EL (cell line): Measurements from ENCODE around the gene MYH13.
"Not testable (repeated sequence)": the region's sequence is repeated elsewhere in the genome, so short reads cannot be mapped to it uniquely, and the experiment has no call there.

Experiments
- DNase-seq: peaks from one replicate; pipeline ENCODE4 v3.0.0-alpha.2; 2016

MYH13 gene

DNA sequence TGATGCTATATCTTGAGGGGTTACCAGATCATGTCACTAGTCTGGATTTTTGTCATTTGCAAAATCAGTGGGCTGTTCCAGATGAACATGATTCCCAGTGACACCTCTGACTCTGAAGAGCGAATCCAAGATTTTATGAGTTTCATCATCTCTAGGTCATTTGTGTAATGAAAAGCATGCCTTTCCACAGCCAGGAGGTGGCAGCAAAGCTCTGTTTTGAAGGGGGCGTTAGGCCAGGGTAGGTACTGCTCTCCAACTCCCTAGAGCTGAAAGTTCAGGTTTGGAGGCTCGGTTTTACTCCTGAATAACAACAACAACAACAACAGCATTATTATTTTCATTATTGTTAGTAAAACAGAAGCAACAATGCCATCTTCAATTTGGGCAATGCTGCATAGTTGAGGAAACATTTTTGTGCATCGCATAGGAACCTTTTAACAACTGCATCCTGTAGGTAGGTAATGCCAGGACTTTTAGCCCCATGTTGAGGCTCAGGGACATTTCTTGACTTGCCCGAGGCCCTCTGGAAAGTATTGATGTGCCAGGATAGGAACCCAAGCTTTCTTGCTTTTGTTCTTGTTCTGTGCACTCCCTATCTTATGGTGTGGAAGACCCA lies 77.0 kb downstream of the MYH13 start:
- peak; percentile 61 for DNase-seq

DNA sequence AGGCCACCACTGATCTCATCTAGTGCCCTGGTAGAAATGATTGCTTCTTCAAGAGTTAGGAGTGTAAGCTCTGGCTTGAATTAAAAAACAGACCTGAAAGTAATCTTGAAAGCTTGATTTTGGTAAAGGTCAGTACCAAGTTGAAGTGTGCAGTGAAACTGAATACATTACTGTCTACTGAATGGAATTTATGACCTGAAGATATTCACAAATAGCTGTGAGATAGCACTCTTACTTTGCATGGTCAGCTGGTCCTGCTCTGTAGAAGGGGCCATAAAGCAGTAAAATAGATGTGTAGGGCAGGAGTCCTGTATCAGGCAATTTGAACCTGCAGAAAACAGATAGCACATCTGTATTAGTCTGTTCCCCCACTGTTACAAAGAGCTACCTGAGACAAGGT lies 78.6 kb downstream of the MYH13 start:
- DNase-seq = no peak

DNA sequence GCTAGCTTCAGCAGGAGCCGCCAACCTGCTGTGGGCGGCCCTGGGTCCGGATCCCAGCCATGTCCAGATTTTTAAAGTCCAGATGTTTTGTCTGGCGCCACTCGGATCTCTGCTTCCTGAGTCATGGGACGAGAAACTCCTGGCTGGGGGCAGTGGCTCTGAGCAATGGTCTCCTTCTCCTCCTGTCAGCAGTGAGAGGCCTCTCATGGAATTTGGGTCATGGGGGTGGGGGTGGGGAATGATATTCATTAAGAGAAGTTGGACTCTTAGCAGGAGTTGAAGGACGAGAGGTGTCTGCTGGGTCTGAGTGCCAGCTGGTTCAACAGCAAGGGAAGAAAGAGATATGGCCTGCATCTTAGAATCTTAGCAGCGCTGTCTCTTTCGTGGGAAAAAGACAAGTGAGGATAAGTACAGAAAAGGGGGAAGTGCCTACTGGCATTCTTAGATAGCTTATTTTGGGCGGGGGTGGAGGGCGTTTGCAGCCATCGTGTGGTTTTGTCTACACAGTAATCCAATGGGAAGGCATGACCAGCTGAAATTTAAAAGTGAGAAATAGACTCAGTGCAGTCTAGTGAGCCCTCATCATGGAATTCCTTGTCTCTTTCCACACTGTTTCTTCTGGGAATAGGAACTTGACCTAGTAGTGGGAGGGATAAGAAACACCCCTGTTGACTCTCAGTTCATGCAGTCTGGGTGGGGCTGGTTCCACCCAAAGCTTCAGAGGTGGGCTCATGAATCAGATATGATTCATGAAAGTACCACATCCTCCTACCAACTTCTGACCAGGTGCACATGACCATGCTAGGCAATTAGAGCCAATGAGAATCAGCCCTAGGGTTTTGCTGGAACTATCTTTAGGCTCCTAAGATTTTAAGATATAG lies 80.5 kb downstream of the MYH13 start:
- peak; percentile 6 for DNase-seq

DNA sequence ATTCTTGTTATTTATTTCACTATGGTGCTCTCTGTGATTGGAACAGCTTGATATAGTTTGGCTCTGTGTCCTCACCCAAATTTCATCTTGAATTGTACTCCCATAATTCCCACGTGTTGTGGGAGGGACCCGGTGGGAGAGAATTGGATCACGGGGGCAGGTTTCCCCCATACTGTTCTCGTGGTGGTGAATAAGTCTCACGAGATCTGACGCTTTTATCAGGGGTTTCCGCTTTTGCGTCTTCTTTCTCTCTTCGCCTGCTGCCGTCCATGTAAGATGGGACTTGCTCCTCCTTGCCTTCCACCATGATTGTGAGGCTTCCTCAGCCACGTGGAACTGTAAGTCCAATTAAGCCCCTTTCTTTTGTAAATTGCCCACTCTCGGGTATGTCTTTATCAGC lies 81.2 kb downstream of the MYH13 start:
- not testable (repeated sequence) for DNase-seq

DNA sequence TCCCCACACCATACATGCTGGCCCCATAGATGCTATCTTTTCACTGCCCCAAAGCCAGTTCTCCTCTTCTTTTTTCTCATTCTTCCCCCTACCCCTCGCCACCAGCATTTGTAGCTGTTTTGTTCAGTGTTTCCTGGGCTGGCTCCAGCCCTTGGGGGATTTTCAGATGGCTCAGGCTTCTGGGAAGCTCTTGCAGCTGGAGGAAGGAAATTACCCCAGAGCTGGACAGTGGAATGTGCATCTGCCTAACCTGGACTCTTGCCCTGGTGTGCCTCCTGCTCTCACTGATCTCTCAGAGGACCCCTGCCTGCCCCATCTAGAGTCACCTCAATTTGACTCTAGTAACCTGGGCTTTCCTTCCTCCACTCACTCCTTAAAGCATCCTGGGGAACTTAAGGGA lies 82.8 kb downstream of the MYH13 start:
- no peak for DNase-seq

DNA sequence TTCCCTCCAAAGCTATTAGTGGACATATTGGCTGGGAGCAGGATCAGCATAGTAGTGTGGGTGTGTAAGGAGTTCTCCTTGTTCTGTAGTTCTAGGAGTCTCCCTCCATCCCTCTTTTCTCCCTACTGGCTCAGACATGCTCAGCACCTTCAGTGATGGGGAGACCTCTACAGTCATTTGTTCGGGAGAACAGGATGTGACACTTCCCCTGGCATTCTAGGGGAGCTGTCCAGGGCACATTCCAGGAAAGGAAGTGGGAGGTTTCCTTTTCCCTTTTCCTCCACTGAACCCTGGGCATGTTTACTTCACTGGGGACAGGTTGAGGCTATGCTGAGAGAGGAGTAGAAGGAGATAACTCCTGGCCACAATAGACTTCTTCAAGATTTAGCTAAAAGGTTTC lies 86.5 kb downstream of the MYH13 start:
- no peak for DNase-seq

DNA sequence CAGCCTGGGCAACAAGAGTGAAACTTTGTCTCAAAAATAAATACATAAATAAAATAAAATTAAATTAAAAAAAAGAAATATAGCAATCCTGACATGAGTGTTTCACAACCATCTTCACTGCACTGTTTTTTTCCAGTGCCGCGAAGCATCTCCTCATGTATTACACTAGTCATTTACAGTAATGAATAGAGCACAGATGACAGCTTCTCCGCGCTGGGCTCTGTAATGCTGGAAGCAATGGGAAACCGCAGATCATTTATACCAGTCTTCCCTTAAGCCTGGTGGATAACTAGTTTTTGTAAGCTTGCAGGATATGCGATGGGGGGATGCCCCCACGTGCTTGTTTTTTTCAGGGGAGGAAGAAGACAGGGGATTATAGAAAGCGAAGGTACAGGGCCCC lies 86.9 kb downstream of the MYH13 start:
- no peak for DNase-seq

DNA sequence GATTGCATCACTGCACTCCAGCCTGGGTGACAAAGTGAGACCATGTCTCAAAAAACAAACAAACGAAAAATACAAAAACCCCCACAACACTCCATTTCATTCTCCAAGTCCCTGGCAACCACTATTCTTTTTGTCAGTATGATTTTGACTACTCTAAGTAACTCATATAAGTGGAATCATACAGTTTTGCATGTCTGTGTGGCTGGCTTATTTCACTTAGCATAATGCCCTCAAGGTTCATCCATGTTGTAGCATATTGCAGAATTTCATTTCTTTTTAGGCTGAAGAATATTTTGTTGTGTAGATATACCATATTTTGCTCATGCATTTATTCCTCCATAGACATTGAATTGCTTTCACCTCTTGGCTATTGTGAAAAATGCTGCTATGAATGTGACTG lies 92.7 kb downstream of the MYH13 start:
- no peak for DNase-seq

DNA sequence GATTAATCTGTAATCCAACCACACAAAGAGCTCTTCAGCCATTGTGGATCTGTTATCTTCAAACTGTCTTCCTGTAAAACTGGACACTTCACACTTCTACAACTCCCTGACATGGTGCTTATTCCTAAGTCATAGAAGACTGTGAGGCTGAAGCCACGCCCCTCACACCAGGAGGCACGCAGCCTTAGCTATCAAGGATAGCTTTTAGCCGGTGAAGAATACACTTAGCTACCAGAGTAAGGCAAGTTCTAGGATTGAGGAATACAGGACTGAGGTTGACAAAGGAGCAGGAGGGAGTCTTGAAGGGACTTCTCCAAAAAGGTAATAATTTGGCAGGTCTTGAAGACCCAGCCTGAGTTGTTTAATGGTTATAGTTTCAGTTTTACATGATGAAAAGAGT lies 94.6 kb downstream of the MYH13 start:
- no peak for DNase-seq

DNA sequence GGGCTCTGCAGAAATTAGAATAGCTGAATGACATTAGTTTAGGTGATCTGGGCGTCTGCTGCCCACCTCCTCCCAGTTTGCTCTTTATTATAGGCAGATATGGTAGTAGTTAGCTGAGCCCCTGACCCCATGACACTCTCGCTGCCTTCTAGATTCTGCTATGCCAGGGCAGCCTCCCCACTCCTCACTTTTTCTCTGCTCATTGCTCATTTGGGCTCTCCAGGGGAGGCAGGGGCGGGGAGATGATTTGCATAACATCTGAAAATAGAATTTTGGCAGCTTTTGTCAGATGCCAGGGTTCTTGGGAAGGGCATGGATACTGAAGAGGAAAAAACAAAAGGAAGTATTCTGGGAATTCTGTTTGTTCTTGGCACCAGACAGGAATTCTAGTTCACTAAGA lies 96.4 kb downstream of the MYH13 start:
- DNase-seq = no peak

DNA sequence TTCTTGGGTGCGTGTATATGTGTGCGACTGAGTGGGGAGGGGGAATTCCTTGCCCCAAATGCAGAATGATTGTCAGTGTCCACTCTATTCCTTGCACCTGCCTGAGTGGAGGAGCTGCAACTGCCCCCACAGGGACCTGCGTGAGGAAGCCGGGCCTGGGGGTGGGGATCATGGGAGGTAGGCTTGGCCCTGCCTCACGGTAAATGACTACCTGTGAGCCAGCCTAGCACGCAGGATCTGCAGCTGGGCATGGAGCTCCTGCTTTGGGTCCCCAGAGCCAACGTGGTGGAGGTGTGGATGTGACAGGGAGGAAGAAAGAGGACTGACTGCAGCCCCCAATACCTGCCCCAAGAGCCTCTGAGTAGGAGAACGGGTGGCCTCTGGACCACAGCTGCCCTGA lies 97.4 kb downstream of the MYH13 start:
- DNase-seq = no peak

DNA sequence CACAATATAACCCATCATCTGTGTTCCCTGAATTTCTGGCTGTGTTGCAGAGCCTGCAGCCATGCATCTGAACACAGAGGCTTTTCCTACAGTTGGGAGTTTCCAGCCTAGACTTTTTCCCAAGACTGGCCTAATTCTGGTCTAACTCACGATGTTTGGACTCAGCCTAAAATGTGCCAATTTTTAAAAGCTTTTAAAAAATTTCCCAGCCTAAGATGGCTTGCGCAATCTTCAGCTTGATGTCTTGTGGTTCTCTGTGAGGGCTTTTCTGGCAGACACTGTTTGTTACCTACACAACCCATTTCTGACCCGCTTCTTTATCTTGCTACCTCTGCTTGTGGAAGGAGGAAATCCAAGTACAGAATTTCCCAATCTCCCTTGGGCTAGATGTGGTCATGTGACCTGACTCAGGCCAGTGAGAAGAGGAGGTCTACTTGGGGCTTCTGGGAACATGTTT lies 101.7 kb downstream of the MYH13 start:
- DNase-seq = no peak

DNA sequence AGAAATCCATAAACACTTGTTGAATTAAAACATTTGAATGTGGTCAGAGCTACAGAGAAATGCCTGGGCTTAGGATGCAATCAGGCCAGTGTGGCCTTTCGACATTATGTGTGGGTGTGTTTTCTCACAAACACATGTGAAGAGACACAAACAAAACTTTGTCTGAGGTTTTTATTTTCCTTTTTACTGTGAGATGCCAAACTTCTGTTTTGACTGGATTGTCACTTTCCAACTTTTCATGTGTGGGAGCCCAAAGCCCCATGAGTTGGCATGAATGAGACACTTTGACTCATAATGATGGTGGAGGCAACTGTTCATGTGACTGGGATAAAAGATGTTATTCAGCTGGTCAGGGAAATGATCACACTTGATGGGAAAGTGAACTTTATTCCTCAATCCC lies 102.5 kb downstream of the MYH13 start:
- DNase-seq = no peak

DNA sequence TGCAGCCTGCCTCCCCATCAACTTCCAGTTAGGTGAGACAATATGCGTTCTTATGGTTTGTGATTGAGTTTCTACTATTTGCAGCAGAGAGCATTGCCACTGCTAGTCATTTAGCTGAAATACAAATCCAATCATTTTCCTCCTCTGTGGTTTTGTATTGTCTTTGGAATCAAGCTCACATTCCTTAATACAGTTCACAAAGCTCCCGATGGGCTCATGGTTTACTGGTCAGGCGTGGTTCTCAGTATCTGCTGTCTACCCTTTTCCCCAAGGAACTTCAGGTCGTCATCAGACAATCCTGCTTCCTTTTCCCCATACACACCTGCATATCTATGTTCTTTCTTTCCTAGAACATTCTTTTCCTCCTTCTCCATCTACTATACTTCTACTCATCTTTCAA lies 104.8 kb downstream of the MYH13 start:
- no peak for DNase-seq

DNA sequence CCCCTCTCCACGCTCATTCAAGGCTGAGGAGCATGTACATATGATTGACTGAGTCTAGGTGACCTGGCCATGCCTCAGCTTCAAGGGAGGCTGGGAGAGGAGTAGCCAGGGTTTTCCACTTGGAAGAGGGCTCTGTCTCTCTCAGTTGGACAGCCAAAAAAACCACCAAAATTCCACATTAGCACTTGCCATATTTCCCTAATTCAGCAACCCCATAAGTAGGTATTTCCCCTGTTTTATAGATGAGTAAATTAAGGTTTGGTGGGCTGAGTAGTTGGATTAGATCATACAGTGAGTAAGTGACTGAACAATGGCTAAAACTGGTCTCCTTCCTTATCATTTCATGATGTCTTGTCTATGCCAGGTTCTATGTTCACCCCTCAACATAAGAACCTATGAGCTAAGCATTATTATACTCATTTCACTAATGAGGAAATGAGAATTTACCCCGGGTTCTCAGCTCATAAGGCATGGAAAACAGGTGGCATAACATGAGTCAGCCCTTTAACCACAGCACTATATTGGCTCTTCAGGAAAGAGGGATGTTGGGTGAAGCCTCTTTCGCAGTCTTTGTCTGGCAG lies 106.4 kb downstream of the MYH13 start:
- DNase-seq = no peak

DNA sequence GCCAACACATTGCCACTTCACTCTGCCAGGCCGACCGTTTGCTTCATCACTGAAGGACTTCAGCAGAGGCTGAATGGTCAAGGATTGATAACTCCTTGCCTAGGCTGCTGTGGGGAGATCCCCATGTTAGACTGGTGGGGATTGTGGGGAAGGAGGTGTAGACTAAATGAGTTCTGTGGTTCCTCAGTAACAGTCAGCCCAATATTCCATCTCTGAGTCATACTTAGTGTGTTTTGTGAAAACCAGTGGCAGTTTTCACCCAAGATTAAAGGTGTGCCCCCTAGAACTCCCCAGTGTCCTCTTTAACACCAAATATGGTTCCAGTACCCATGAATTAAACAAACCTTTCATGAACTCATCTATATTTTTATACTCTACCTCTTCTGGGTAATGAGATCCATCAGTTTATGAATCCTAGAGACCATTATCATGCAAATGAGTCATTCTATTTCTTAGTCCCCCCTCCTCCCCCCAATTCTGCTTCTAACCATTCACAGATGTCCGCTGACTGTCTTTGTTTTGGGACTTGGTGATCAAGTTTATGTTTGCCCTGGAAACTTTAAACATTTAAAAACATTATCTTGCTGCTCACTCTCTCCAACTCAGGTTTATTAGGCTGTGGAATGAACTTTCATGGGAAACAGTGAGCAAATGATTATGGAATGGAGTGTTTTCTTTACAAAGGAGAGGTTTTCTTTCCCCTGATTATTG lies 107.6 kb downstream of the MYH13 start:
- peak; percentile 9 for DNase-seq

DNA sequence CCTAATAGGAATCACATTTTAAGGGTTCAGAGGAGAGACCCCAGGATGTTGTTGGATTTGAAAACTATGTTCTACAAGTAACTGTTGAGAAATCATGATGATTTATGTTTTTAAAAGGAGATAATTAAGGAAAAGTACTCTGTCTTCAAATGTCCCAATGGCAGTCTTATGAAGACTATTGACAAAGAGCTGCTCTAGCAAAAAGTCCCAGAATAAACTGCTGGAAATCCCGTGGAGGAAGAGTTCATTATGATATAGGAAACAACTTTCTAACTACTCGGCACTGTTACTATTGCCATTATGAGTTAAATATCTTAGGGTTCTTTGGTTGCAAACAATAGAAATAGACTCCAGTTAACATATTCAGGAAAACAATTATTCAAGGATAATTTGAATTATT lies 108.8 kb downstream of the MYH13 start:
- no peak for DNase-seq

DNA sequence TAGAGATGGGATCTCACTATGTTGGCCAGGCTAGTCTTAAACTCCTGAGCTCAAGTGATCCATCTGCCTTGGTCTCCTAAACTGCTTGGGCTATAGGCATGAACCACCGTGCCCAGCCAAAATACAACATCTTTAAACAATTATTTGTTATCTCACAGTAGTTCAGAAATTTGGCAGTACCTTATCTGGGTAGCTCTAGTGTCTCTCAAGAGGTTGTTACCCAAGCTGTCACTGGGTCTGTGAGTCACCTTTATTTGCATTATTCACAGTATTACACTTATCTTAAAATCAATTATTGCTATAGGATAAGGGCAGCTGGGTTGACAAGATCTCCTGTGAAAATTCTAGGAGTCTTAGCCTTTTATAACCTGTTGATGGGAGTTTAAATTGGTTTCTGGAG lies 110.4 kb downstream of the MYH13 start:
- no peak for DNase-seq

DNA sequence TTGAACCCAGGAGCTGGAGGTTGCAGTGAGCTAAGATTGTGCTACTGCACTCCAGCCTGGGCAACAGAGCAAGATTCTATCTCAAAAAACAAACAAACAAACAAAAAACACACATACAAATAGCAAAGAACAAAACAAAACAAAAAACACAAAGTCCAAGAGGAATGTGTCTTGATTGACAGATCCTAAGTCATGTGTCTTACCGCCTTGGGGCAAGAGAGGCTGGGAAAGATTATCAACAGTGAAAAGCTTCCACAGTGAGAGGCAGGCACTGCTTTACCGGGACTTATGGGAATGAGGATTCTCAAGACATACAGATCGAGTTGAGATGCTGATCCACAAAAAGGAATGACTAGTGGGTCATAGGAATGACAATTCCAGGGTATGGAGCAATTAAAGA lies 111.7 kb downstream of the MYH13 start:
- DNase-seq = no peak

DNA sequence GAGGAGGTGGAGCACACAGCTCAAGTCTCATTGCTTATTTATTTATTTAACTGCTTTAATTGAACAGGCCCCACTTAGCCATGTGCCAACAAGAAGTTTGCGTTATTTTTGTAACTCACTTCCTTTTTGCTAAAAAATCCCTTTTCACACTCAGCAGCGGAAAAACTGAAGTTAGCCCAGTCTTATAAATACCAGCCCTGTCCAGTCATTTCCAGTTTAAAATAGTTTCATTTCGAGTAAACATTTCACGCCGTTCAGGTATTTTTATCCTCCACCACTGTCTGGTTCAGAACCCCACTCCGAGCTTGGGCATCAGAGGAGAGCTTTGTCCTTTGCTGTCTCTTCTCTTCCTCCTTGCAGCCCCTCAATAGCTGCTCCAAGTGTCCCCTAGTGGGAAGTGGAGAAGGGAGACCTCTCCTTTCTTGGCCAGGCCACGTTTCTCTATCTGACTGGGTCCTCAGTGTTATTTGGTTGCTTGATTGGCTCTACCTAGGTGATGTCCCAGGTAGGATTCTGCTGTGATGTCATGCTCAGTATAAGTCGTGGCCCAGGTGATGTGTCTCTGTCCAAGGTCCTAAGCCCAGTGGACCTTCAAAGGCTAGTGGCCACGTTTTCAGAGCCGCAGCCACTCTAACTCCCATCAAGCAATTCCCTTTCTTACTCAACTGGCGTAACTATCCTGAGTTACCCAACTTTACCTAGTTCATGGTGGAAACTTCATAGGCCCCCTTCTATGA lies 121.4 kb downstream of the MYH13 start:
- DNase-seq = no peak
